NCI-H128 (cell line): ENCODE results near the gene MYH16.
"Not testable (repeated sequence)": the region's sequence is repeated elsewhere in the genome, so short reads cannot be mapped to it uniquely, and the experiment has no call there.

Experiments
- DNase-seq: peaks from one replicate; lab custom pipeline; 2025; ENCODE audit not compliant: unreplicated experiment; lab: John Stamatoyannopoulos, UW

The MYH16 gene

GRCh38 chr7:99272476-99273045 lies at the start of gene MYH16:
MYH16 (plus strand) TSS chr7:99272839.
- no peak for DNase-seq

- not testable (repeated sequence) for DNase-seq
These were observed 48.3 kb upstream of the MYH16 start for GRCh38 chr7:99224263-99224898.

- DNase-seq: no peak
These were observed 47.8 kb upstream of the MYH16 start for GRCh38 chr7:99224899-99225265.

- no peak for DNase-seq
These were observed 43.4 kb upstream of the MYH16 start for GRCh38 chr7:99229234-99229633.

GRCh38 chr7:99232082-99232770 lies 40.4 kb upstream of the MYH16 start:
- no peak for DNase-seq

- not testable (repeated sequence) for DNase-seq
These were observed 39.7 kb upstream of the MYH16 start for GRCh38 chr7:99232955-99233354.

GRCh38 chr7:99234185-99234584 lies 38.5 kb upstream of the MYH16 start:
- DNase-seq: no peak

GRCh38 chr7:99235925-99236324 lies 36.7 kb upstream of the MYH16 start:
- no peak for DNase-seq

- not testable (repeated sequence) for DNase-seq
These were observed 34.8 kb upstream of the MYH16 start for GRCh38 chr7:99237876-99238275.

- DNase-seq: no peak
These were observed 33.9 kb upstream of the MYH16 start for GRCh38 chr7:99238558-99239341.

- no peak for DNase-seq
These were observed 30.0 kb upstream of the MYH16 start for GRCh38 chr7:99242682-99243081.

GRCh38 chr7:99243751-99244337 lies 28.8 kb upstream of the MYH16 start:
- no peak for DNase-seq

GRCh38 chr7:99244939-99245338 lies 27.7 kb upstream of the MYH16 start:
- no peak for DNase-seq

GRCh38 chr7:99248391-99249095 lies 24.1 kb upstream of the MYH16 start:
- no peak for DNase-seq

GRCh38 chr7:99249985-99250575 lies 22.6 kb upstream of the MYH16 start:
- DNase-seq: no peak

- DNase-seq: no peak
These were observed 20.3 kb upstream of the MYH16 start for GRCh38 chr7:99252166-99252895.

- DNase-seq: no peak
These were observed 19.3 kb upstream of the MYH16 start for GRCh38 chr7:99253369-99253768.

GRCh38 chr7:99254390-99254789 lies 18.2 kb upstream of the MYH16 start:
- no peak for DNase-seq

GRCh38 chr7:99255463-99255862 lies 17.2 kb upstream of the MYH16 start:
- no peak for DNase-seq

GRCh38 chr7:99257065-99257464 lies 15.6 kb upstream of the MYH16 start:
- no peak for DNase-seq
